H9 (cell line): ENCODE measurements around the gene SYTL5. TPM values are rescaled to one million over a fixed set of nuclear protein-coding genes. Genes with fewer than 3 reads are reported as not detected.

Experiments used
- DNase-seq: peaks from one replicate; pipeline ENCODE4 v3.0.0-alpha.2; 2017
- H2AFZ ChIP-seq: one replicate; pipeline ENCODE4 v1.6.1; 2013; ENCODE audit warnings: mild to moderate bottlenecking, low read length, control low read depth, moderate library complexity
- H2AK5ac ChIP-seq: 2 replicates; pipeline ENCODE4 v1.6.1; 2013; ENCODE audit warnings: low read length, control low read depth, mixed read lengths; ENCODE audit not compliant: insufficient read length
- H2BK120ac ChIP-seq: one replicate; pipeline ENCODE4 v1.6.1; 2013; ENCODE audit warnings: low read depth, mild to moderate bottlenecking, low read length, control low read depth, inconsistent platforms; ENCODE audit not compliant: poor library complexity, severe bottlenecking
- H2BK12ac ChIP-seq: 2 replicates; pipeline ENCODE4 v1.6.1; 2013; ENCODE audit warnings: low read length, control low read depth, mixed read lengths, low read depth; ENCODE audit not compliant: insufficient read length
- H2BK15ac ChIP-seq: 2 replicates; pipeline ENCODE4 v1.6.1; 2013; ENCODE audit warnings: low read depth, low read length, control low read depth
- H2BK20ac ChIP-seq: one replicate; pipeline ENCODE4 v1.6.1; 2013; ENCODE audit warnings: low read depth, mild to moderate bottlenecking, low read length, control low read depth, inconsistent platforms; ENCODE audit not compliant: poor library complexity, severe bottlenecking
- H2BK5ac ChIP-seq: 2 replicates; pipeline ENCODE4 v1.6.1; 2013; ENCODE audit warnings: low read length, control low read depth, mixed read lengths; ENCODE audit not compliant: insufficient read length
- H3K14ac ChIP-seq: 2 replicates; pipeline ENCODE4 v1.6.1; 2013; ENCODE audit warnings: low read length, control low read depth; ENCODE audit not compliant: insufficient read depth
- H3K18ac ChIP-seq: 2 replicates; pipeline ENCODE4 v1.6.1; 2013; ENCODE audit warnings: low read depth, mild to moderate bottlenecking, mixed read lengths, low read length, control low read depth; ENCODE audit not compliant: insufficient read length
- H3K23ac ChIP-seq: 2 replicates; pipeline ENCODE4 v1.6.1; 2013; ENCODE audit warnings: low read length, control low read depth, mixed read lengths, low read depth; ENCODE audit not compliant: insufficient read length
- H3K23me2 ChIP-seq: 2 replicates; pipeline ENCODE4 v1.6.1; 2013; ENCODE audit warnings: low read depth, mild to moderate bottlenecking, mixed read lengths, low read length, control low read depth; ENCODE audit not compliant: insufficient read length, poor library complexity, severe bottlenecking
- H3K27ac ChIP-seq: 2 replicates; pipeline ENCODE4 v1.5.1; 2013; ENCODE audit warnings: low read length, control low read depth, mixed read lengths, low read depth; ENCODE audit not compliant: insufficient read length
- H3K27me3 ChIP-seq: 2 replicates; pipeline ENCODE4 v1.6.1; 2013; ENCODE audit warnings: low read length, control low read depth, inconsistent platforms; ENCODE audit not compliant: insufficient read depth
- H3K4ac ChIP-seq: 2 replicates; pipeline ENCODE4 v1.6.1; 2013; ENCODE audit warnings: low read depth, mild to moderate bottlenecking, control low read depth, inconsistent platforms, low read length, moderate library complexity
- H3K4me1 ChIP-seq: 2 replicates; pipeline ENCODE4 v1.6.1; 2013; ENCODE audit warnings: low read length, control low read depth, inconsistent platforms; ENCODE audit not compliant: insufficient read depth
- H3K4me2 ChIP-seq: 2 replicates; pipeline ENCODE4 v1.6.1; 2013; ENCODE audit warnings: low read length, control low read depth, mixed read lengths; ENCODE audit not compliant: insufficient read length, insufficient read depth
- H3K56ac ChIP-seq: 2 replicates; pipeline ENCODE4 v1.6.1; 2013; ENCODE audit warnings: low read depth, mild to moderate bottlenecking, mixed read lengths, low read length, control low read depth; ENCODE audit not compliant: insufficient read length
- H3K79me1 ChIP-seq: 2 replicates; pipeline ENCODE4 v1.6.1; 2013; ENCODE audit warnings: low read depth, mild to moderate bottlenecking, moderate library complexity, low read length, control low read depth, inconsistent platforms; ENCODE audit not compliant: insufficient read depth, poor library complexity, severe bottlenecking
- H3K79me2 ChIP-seq: 2 replicates; pipeline ENCODE4 v1.6.1; 2013; ENCODE audit warnings: low read length, control low read depth, inconsistent platforms; ENCODE audit not compliant: insufficient read depth
- H3K9ac ChIP-seq: 2 replicates; pipeline ENCODE4 v1.6.1; 2013; ENCODE audit warnings: low read length, control low read depth, mixed read lengths; ENCODE audit not compliant: insufficient read length; ENCODE audit errors: extremely low read depth
- H3K9me3 ChIP-seq: one replicate; pipeline ENCODE4 v1.6.1; 2013; ENCODE audit warnings: low read depth, low read length, inconsistent platforms; ENCODE audit not compliant: control insufficient read depth
- H3T11ph ChIP-seq: one replicate; pipeline ENCODE4 v1.6.1; 2013; ENCODE audit warnings: mild to moderate bottlenecking, low read length, control low read depth, inconsistent platforms
- H4K20me1 ChIP-seq: one replicate; pipeline ENCODE4 v1.6.1; 2013; ENCODE audit not compliant: control insufficient read depth, insufficient read length, insufficient read depth
- H4K5ac ChIP-seq: 2 replicates; pipeline ENCODE4 v1.6.1; 2013; ENCODE audit warnings: low read depth, mild to moderate bottlenecking, mixed read lengths, low read length, control low read depth; ENCODE audit not compliant: insufficient read length
- H4K8ac ChIP-seq: replicated peaks from 2 replicates; pipeline ENCODE4 v1.6.1; 2013; ENCODE audit warnings: low read length, control low read depth, mixed read lengths, low read depth; ENCODE audit not compliant: insufficient read length
- H4K91ac ChIP-seq: 2 replicates; pipeline ENCODE4 v1.6.1; 2013; ENCODE audit warnings: low read depth, mild to moderate bottlenecking, moderate library complexity, mixed read lengths, low read length, control low read depth; ENCODE audit not compliant: insufficient read length
- H3K27ac Mint-ChIP-seq, 3 experiments: 2 replicates in 2 of 3; 3 replicates in 1 of 3; pipeline ENCODE4 v1.8.0; 2020 to 2021; ENCODE audit warnings: mixed read lengths in 3 of 3, mild to moderate bottlenecking in 1 of 3, moderate library complexity in 1 of 3
- H3K27me3 Mint-ChIP-seq: 2 replicates; pipeline ENCODE4 v1.8.0; 2021; ENCODE audit warnings: low read depth, mild to moderate bottlenecking, moderate library complexity, mixed read lengths
- H3K36me3 Mint-ChIP-seq, 3 experiments: 2 replicates in 2 of 3; 3 replicates in 1 of 3; pipeline ENCODE4 v1.8.0; 2020 to 2021; ENCODE audit warnings: low read depth in 3 of 3, mixed read lengths in 3 of 3; ENCODE audit not compliant: insufficient read depth in 1 of 3
- H3K4me1 Mint-ChIP-seq, 2 experiments: 2 replicates each; pipeline ENCODE4 v1.8.0; 2020; ENCODE audit warnings: mixed read lengths in 2 of 2
- H3K4me3 Mint-ChIP-seq, 2 experiments: 2 replicates in 1 of 2; 3 replicates in 1 of 2; pipeline ENCODE4 v1.8.0; 2020 to 2021; ENCODE audit warnings: mild to moderate bottlenecking in 2 of 2, mixed read lengths in 2 of 2, moderate library complexity in 1 of 2
- H3K9me3 Mint-ChIP-seq, 2 experiments: 2 replicates in 1 of 2; 3 replicates in 1 of 2; pipeline ENCODE4 v1.8.0; 2020; ENCODE audit warnings: mild to moderate bottlenecking in 2 of 2, mixed read lengths in 2 of 2, moderate library complexity in 1 of 2
- CTCF ChIP-seq: fragments of 200-600 bp; sonication (generic); conservative IDR thresholded peaks from 3 replicates; pipeline ENCODE4 v1.8.0; 2021; ENCODE audit warnings: antibody characterized with exemption, mild to moderate bottlenecking
- WGBS: extraction: QIAGEN DNeasy Blood & Tissue Kit; methylation state at CpG from one replicate; pipeline ENCODE4 v1.1.7; 2013; ENCODE audit warnings: missing lambda C conversion rate, low lambda C conversion rate, mixed read lengths; ENCODE audit not compliant: insufficient read length; ENCODE audit errors: extremely low coverage; 5-methylcytosine and 5-hydroxymethylcytosine counted together
- total RNA-seq: library from RNA; stranded (reverse); gene quantifications from 2 replicates; pipeline ENCODE4 v1.2.1, GENCODE V29; 2021

Gene SYTL5
- total RNA-seq, 1 experiment from 2014 or later, result 0.15 TPM

GRCh38 chrX:38154340-38154739, 148.0 kb downstream of the SYTL5 start:
- no peaks in the 10 kb centered on the region for H3K79me1 ChIP-seq
- H2BK120ac ChIP-seq, result no peak overlapping the region
- H3K9ac ChIP-seq, result no peak overlapping the region
- Mint-ChIP-seq H3K4me3 (no peak overlapping the region), H3K4me1 (peaks cover 0 to 3% of the 10 kb centered on the region in 2 experiments; a peak in 2 of 4 replicates), H3K27ac (no peak overlapping the region), H3K9me3 (peaks cover 51 to 66% of the 10 kb centered on the region in 2 experiments), H3K27me3 (no peaks in the 10 kb centered on the region; the same call in 1 of the 2 replicates), H3K36me3 (peaks cover 0 to 2% (median 0%) of the 10 kb centered on the region in 3 experiments; a peak in 2 of 7 replicates)
- no peaks in the 10 kb centered on the region for H4K20me1 ChIP-seq
- H4K5ac ChIP-seq, result no peak overlapping the region
- no peak overlapping the region for H2BK20ac ChIP-seq
- H2AFZ ChIP-seq, result no peak overlapping the region
- H3K79me2 ChIP-seq, result no peaks in the 10 kb centered on the region
- H2AK5ac ChIP-seq, result no peak overlapping the region
- DNase-seq, result no peak
- H3K23me2 ChIP-seq, result no peaks in the 10 kb centered on the region
- H3K18ac ChIP-seq, result no peak overlapping the region
- no peaks in the 10 kb centered on the region for H3K4me1 ChIP-seq
- WGBS, result no CpG with 5 or more reads among the region's 5 CpGs
- no peak overlapping the region for H2BK15ac ChIP-seq
- no peak overlapping the region for H3K4ac ChIP-seq
- H3K27me3 ChIP-seq, result no peaks in the 10 kb centered on the region
- no peak overlapping the region for H2BK12ac ChIP-seq
- TF ChIP-seq CTCF, result no peak
- no peak overlapping the region for H3K56ac ChIP-seq
- no peak overlapping the region for H3K14ac ChIP-seq
- H2BK5ac ChIP-seq, result no peak overlapping the region
- no peak overlapping the region for H3K27ac ChIP-seq
- H3T11ph ChIP-seq, result no peak overlapping the region
- no peak overlapping the region for H3K23ac ChIP-seq
- no peaks in the 10 kb centered on the region for H3K9me3 ChIP-seq
- H4K91ac ChIP-seq, result no peak overlapping the region
- no peak overlapping the region for H4K8ac ChIP-seq
- no peak overlapping the region for H3K4me2 ChIP-seq
